Stimulated activated CD8-positive, alpha-beta memory T cell treated with anti-CD3 and anti-CD28 coated beads, Interleukin-4, amount 100 ng/mL, for 48 hours (primary cell): ENCODE results near the gene ANKS6.
"Not testable (repeated sequence)": the region's sequence is repeated elsewhere in the genome, so short reads cannot be mapped to it uniquely, and the experiment has no call there.

Experiments
- DNase-seq: peaks from one replicate; pipeline ENCODE4 v3.0.0-alpha.2; 2020

Gene ANKS6

GRCh38 chr9:98692392-98692791, 104.0 kb downstream of the ANKS6 start:
- no peak for DNase-seq

- no peak for DNase-seq
Observed at GRCh38 chr9:98691890-98692289, 104.5 kb downstream of the ANKS6 start.

- DNase-seq: no peak
Observed at GRCh38 chr9:98690686-98691085, 105.7 kb downstream of the ANKS6 start.

- DNase-seq: no peak
Observed at GRCh38 chr9:98688710-98689495, 107.5 kb downstream of the ANKS6 start.

- no peak for DNase-seq
Observed at GRCh38 chr9:98687911-98688310, 108.4 kb downstream of the ANKS6 start.

GRCh38 chr9:98686961-98687855, 109.1 kb downstream of the ANKS6 start:
- DNase-seq: no peak

- not testable (repeated sequence) for DNase-seq
Observed at GRCh38 chr9:98684816-98685215, 111.5 kb downstream of the ANKS6 start.
